Liver (tissue), 9 donors: Measurements from ENCODE around the gene OSGIN1. TPM values are rescaled to one million over a fixed set of nuclear protein-coding genes. Genes with fewer than 3 reads are reported as not detected.

ENCODE experiments used
- DNase-seq: peaks from one replicate; pipeline ENCODE4 v3.0.0-alpha.2; 2017; ENCODE audit warnings: low spot score
- H3K27ac ChIP-seq, 2 donors: one replicate each; pipeline ENCODE4 v1.7.0; 2013; ENCODE audit warnings: inconsistent platforms in 2 of 2, low read length in 2 of 2, control low read depth in 1 of 2, low read depth in 1 of 2, mild to moderate bottlenecking in 1 of 2
- H3K27me3 ChIP-seq, 4 donors: one replicate each; pipeline versions ENCODE4 v1.6.1 to v1.7.0; 2013; ENCODE audit warnings: low read length in 3 of 4, inconsistent platforms in 1 of 4, mild to moderate bottlenecking in 1 of 4, moderate library complexity in 1 of 4; ENCODE audit not compliant: control insufficient read depth in 4 of 4, insufficient read depth in 4 of 4
- H3K36me3 ChIP-seq, 4 donors: one replicate each; pipeline versions ENCODE4 v1.6.1 to v1.7.0; 2013; ENCODE audit warnings: low read length in 3 of 4, mild to moderate bottlenecking in 3 of 4, low read depth in 1 of 4, moderate library complexity in 1 of 4; ENCODE audit not compliant: control insufficient read depth in 4 of 4, insufficient read depth in 3 of 4
- H3K4me1 ChIP-seq, 4 donors: one replicate each; pipeline versions ENCODE4 v1.6.1 to v1.7.0; 2013; ENCODE audit warnings: low read length in 3 of 4, mild to moderate bottlenecking in 3 of 4, moderate library complexity in 1 of 4; ENCODE audit not compliant: control insufficient read depth in 4 of 4, insufficient read depth in 4 of 4
- H3K4me3 ChIP-seq, 3 donors: one replicate each; pipeline versions ENCODE4 v1.6.1 to v1.7.0; 2013; ENCODE audit warnings: low read length in 3 of 3, control low read depth in 1 of 3, low read depth in 1 of 3, mild to moderate bottlenecking in 1 of 3
- H3K9ac ChIP-seq, 2 donors: one replicate each; pipeline ENCODE4 v1.7.0; 2013; ENCODE audit warnings: low read length in 2 of 2, mild to moderate bottlenecking in 2 of 2, moderate library complexity in 2 of 2, control low read depth in 1 of 2, low read depth in 1 of 2
- H3K9me3 ChIP-seq, 4 donors: one replicate each; pipeline versions ENCODE4 v1.6.1 to v1.7.0; 2013; ENCODE audit warnings: low read length in 3 of 4; ENCODE audit not compliant: control insufficient read depth in 4 of 4
- ATF3 ChIP-seq: IDR thresholded peaks from 2 replicates; pipeline ENCODE4 v1.6.1; 2016; ENCODE audit warnings: antibody characterized with exemption
- CTCF ChIP-seq: fragments of 150-350 bp; IDR thresholded peaks from 2 replicates; pipeline ENCODE4 v1.5.1; 2017; ENCODE audit warnings: improper control_type of control experiment, low read depth, low read length; ENCODE audit not compliant: missing input control
- EGR1 ChIP-seq, 2 donors: IDR thresholded peaks; 2 replicates each; pipeline ENCODE4 v1.6.1; 2016 to 2018; ENCODE audit warnings: antibody characterized with exemption in 2 of 2, low read depth in 2 of 2
- FOXA1 ChIP-seq: IDR thresholded peaks from 2 replicates; pipeline ENCODE4 v1.6.1; 2016; ENCODE audit warnings: antibody characterized with exemption
- FOXA2 ChIP-seq: IDR thresholded peaks from 2 replicates; pipeline ENCODE4 v1.6.1; 2016; ENCODE audit warnings: antibody characterized with exemption
- GABPA ChIP-seq, 2 donors: IDR thresholded peaks in 1 of 2; conservative IDR thresholded peaks in 1 of 2; 2 replicates each; pipeline ENCODE4 v1.6.1; 2016; ENCODE audit warnings: antibody characterized with exemption in 2 of 2, mild to moderate bottlenecking in 1 of 2, moderate library complexity in 1 of 2
- HNF4A ChIP-seq, 2 donors: conservative IDR thresholded peaks; 2 replicates each; pipeline ENCODE4 v1.6.1; 2016; ENCODE audit warnings: antibody characterized with exemption in 2 of 2, mild to moderate bottlenecking in 2 of 2
- HNF4G ChIP-seq: IDR thresholded peaks from 2 replicates; pipeline ENCODE4 v1.6.1; 2016; ENCODE audit warnings: antibody characterized with exemption
- JUND ChIP-seq, 2 donors: IDR thresholded peaks; 2 replicates each; pipeline ENCODE4 v1.6.1; 2016; ENCODE audit warnings: antibody characterized with exemption in 2 of 2
- MAX ChIP-seq: IDR thresholded peaks from 2 replicates; pipeline ENCODE4 v1.6.1; 2016; ENCODE audit warnings: antibody characterized with exemption
- NR2F2 ChIP-seq: IDR thresholded peaks from 2 replicates; pipeline ENCODE4 v1.6.1; 2016; ENCODE audit warnings: antibody characterized with exemption
- RAD21 ChIP-seq, 2 donors: IDR thresholded peaks; 2 replicates each; pipeline ENCODE4 v1.6.1; 2016; ENCODE audit warnings: antibody characterized with exemption in 2 of 2, mild to moderate bottlenecking in 2 of 2
- REST ChIP-seq: IDR thresholded peaks from 2 replicates; pipeline ENCODE4 v1.6.1; 2016; ENCODE audit warnings: antibody characterized with exemption, mild to moderate bottlenecking
- RXRA ChIP-seq, 2 donors: IDR thresholded peaks; 2 replicates each; pipeline ENCODE4 v1.6.1; 2017 to 2018; ENCODE audit warnings: antibody characterized with exemption in 2 of 2, mild to moderate bottlenecking in 1 of 2
- SP1 ChIP-seq: IDR thresholded peaks from 2 replicates; pipeline ENCODE4 v1.6.1; 2018; ENCODE audit warnings: antibody characterized with exemption, mild to moderate bottlenecking
- TAF1 ChIP-seq: conservative IDR thresholded peaks from 2 replicates; pipeline ENCODE4 v1.6.1; 2016; ENCODE audit warnings: antibody characterized with exemption, mild to moderate bottlenecking
- YY1 ChIP-seq: IDR thresholded peaks from 2 replicates; pipeline ENCODE4 v1.6.1; 2016; ENCODE audit warnings: antibody characterized with exemption, mild to moderate bottlenecking
- ZBTB33 ChIP-seq: IDR thresholded peaks from 2 replicates; pipeline ENCODE4 v1.6.1; 2016; ENCODE audit warnings: antibody characterized with exemption
- WGBS: extraction: QIAGEN DNeasy Blood & Tissue Kit; methylation state at CpG from one replicate; pipeline ENCODE4 v1.1.7; 2013; 5-methylcytosine and 5-hydroxymethylcytosine counted together
- polyA plus RNA-seq, 2 donors: library from polyadenylated mRNA; stranded (reverse) in 1 of 2; unstranded in 1 of 2; fragments of 200-250 nt in 1 of 2; fragments of >200 nt in 1 of 2; fragmentation: Nextera tagmentation in 1 of 2; extraction: Ambion mirVana in 1 of 2; gene quantifications; one replicate each; pipeline versions ENCODE4 v1.2.1 to v1.2.3, GENCODE V29; 2013 to 2015
- total RNA-seq, 2 donors: library from RNA; depleted of rRNA; stranded (reverse); fragments of >200 nt; gene quantifications; one replicate each; pipeline ENCODE4 v1.2.3, GENCODE V29; 2014
- donor health status: healthy.
- donor health status: healthy.
- donor health status: healthy.
- donor health status: healthy.
- donor health status: healthy.

OSGIN1 gene
- total RNA-seq (10 to 100 TPM in 1 of 2 donors, 1 to 10 TPM in 1; 7.1 to 47.2 TPM), polyA plus RNA-seq (10 to 100 TPM; 73.6 to 90.4 TPM)

- peak within 1 kb of the TSS; percentile 94 to 95 for H3K27ac ChIP-seq
- WGBS, result 2% methylated on average over 30 of the region's 30 CpGs
- peak within 1 kb of the TSS; percentile 83 to 94 for H3K9ac ChIP-seq
- H3K4me3 ChIP-seq, result peak within 1 kb of the TSS; percentile 80 to 91 (median 81)
- H3K27me3 ChIP-seq, result no peaks in the 10 kb centered on the region
- H3K36me3 ChIP-seq, result peaks cover under 1 to 11% (median 2%) of the 10 kb centered on the region in 4 donors
- no peaks in the 10 kb centered on the region for H3K9me3 ChIP-seq
- TF ChIP-seq HNF4A (conservative IDR thresholded peaks at IDR 0.05) (peak in 1 of 2 donors; percentile 44), FOXA2 (no peak), ATF3 (peak; percentile 82), NR2F2 (peak; percentile 31), YY1 (peak; percentile 57), FOXA1 (no peak), RAD21 (IDR thresholded peaks at IDR 0.05) (peak; percentile 26 to 51), JUND (IDR thresholded peaks at IDR 0.05) (peak; percentile 72 to 77), SP1 (peak; percentile 54), GABPA (IDR thresholded peaks at IDR 0.05 in 1 of 2, conservative IDR thresholded peaks at IDR 0.05 in 1 of 2) (peak in 1 of 2 donors; percentile 33), TAF1 (peak; percentile 94), CTCF (no peak), EGR1 (IDR thresholded peaks at IDR 0.05; ENCODE audit: low read depth in 2 of 2) (peak in 1 of 2 donors; percentile 17), ZBTB33 (peak; percentile 26), HNF4G (peak; percentile 5), REST (peak; percentile 87), RXRA (IDR thresholded peaks at IDR 0.05) (peak; percentile 59 to 62), MAX (peak; percentile 100)
- DNase-seq, result peak; percentile 80
- H3K4me1 ChIP-seq, result peaks cover 6 to 47% (median 36%) of the 10 kb centered on the region in 4 donors
These were observed at the start of gene OSGIN1 for GRCh38 chr16:83952940-83953795. OSGIN1 (plus strand) TSS chr16:83953240; CDS start chr16:83957672, 4,432 bp downstream.
